Vagina (tissue), 2 donors: ENCODE data around the gene POLR2J3.
"Not testable (repeated sequence)": the region's sequence is repeated elsewhere in the genome, so short reads cannot be mapped to it uniquely, and the experiment has no call there.

Experiments
- POLR2A ChIP-seq, 2 donors: fragments of 450-650 bp; IDR thresholded peaks; one replicate each; pipeline ENCODE4 v1.6.1; 2017; ENCODE audit warnings: antibody characterized with exemption in 2 of 2, mild to moderate bottlenecking in 2 of 2, moderate library complexity in 2 of 2
- TF ChIP-seq, protein P1 (sequence below), 3 experiments: fragments of 450-650 bp in 2 of 3; fragments of 200-600 bp in 1 of 3; sonication (generic) in 1 of 3; IDR thresholded peaks; one replicate each; pipeline ENCODE4 v1.5.1; 2017 to 2019; ENCODE audit warnings: antibody characterized with exemption in 3 of 3, mild to moderate bottlenecking in 2 of 3, moderate library complexity in 2 of 3

- TF ChIP-seq, protein P1, sequence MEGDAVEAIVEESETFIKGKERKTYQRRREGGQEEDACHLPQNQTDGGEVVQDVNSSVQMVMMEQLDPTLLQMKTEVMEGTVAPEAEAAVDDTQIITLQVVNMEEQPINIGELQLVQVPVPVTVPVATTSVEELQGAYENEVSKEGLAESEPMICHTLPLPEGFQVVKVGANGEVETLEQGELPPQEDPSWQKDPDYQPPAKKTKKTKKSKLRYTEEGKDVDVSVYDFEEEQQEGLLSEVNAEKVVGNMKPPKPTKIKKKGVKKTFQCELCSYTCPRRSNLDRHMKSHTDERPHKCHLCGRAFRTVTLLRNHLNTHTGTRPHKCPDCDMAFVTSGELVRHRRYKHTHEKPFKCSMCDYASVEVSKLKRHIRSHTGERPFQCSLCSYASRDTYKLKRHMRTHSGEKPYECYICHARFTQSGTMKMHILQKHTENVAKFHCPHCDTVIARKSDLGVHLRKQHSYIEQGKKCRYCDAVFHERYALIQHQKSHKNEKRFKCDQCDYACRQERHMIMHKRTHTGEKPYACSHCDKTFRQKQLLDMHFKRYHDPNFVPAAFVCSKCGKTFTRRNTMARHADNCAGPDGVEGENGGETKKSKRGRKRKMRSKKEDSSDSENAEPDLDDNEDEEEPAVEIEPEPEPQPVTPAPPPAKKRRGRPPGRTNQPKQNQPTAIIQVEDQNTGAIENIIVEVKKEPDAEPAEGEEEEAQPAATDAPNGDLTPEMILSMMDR (IDR thresholded peaks at IDR 0.05), result not testable (repeated sequence)
- not testable (repeated sequence) for TF ChIP-seq POLR2A (IDR thresholded peaks at IDR 0.05)
Measured at GRCh38 chr7:102614346-102614697, 41.9 kb upstream of the POLR2J3 start.
